ENCODE results near the gene C3orf22.

The C3orf22 gene

DNA sequence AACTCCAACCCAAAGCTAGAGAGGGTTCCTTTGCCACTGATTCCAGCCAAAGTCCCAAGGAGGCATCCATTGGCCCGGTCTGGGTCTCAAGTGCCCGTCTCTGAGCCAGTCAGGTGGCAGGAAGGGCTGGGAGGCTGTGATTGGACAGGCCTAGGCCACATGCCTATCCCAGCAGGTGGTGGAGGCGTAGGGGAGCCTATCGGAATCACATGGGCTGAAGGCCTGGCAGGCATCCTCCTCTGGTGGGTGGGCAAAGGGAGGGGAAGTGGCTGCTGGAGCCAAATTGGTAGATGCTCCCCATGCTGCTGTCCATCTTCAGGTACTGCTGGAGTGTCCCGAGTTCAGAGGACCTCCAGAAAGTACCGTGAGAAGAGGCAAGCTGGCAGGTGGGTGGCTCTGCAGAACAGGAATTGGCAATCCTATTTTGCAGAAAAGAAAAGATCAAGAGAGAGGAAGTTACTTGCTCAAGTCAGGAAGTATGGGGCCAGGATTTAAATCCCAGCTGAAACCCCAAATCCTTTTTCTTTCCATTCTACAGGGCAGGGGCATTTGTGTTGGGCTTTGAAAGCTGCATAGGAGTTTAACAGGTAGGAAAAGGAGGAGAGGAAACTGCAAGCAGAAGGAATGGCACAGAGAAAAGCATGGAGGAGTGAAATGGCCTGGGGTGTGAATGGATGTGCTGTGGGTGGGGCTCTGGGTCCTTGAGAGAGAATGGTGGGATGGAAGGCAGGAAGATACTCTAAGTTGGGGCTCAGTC, 31.1 kb downstream of the C3orf22 start:
- DNase-seq (ENCODE audit: low read depth in 2 of 2): no peak

- DNase-seq (ENCODE audit: low read depth in 2 of 2): no peak
These were observed 31.7 kb downstream of the C3orf22 start for GRCh38 chr3:126527006-126527405.

GRCh38 chr3:126526668-126527005, 32.1 kb downstream of the C3orf22 start:
- no peak for DNase-seq (ENCODE audit: low read depth in 2 of 2)

- DNase-seq (ENCODE audit: low read depth in 2 of 2): no peak
These were observed 32.7 kb downstream of the C3orf22 start for GRCh38 chr3:126525853-126526667.

GRCh38 chr3:126525091-126525852, 33.5 kb downstream of the C3orf22 start:
- no peak for DNase-seq (ENCODE audit: low read depth in 2 of 2)

DNA sequence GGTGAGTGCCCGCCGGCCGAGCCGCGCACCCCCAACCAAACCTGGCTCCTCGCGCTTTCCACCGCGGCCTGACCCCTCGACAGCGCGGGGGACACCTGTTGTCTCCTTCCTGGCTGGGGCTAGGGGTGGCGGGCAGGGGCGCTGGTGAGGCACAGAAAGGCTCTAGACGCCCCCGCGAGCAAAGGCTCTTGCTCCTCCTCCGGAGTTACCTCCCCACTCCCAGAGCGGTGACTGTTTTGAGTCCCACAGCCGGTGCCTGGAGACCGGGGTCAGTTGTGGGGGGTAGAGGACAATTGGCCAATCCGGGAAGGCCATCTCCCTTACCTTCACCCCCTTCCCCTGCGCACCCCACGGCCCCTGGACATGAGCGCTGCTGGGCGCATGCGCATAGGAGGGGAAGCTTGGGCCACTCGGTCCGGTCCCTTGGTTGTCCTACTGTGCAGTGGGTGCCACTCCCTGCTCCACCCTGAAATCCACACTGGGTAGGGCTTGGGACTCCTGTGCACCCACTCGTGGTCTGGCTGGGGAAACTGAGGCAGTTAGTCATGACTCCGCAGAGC, 34.2 kb downstream of the C3orf22 start:
- DNase-seq (ENCODE audit: low read depth in 2 of 2): no peak

- no peak for DNase-seq (ENCODE audit: low read depth in 2 of 2)
These were observed 34.8 kb downstream of the C3orf22 start, which contains the start of gene CHST13 for GRCh38 chr3:126523745-126524428. Gene CHST13, plus strand, starts transcription at chr3:126524155. Its CDS starts 178 bp downstream, at chr3:126524333.

GRCh38 chr3:126522363-126522788, 36.4 kb downstream of the C3orf22 start:
- peak; percentile 12 to 25 for DNase-seq (ENCODE audit: low read depth in 2 of 2)

- DNase-seq (ENCODE audit: low read depth in 2 of 2): no peak
These were observed 37.4 kb downstream of the C3orf22 start for GRCh38 chr3:126521122-126521891.

DNA sequence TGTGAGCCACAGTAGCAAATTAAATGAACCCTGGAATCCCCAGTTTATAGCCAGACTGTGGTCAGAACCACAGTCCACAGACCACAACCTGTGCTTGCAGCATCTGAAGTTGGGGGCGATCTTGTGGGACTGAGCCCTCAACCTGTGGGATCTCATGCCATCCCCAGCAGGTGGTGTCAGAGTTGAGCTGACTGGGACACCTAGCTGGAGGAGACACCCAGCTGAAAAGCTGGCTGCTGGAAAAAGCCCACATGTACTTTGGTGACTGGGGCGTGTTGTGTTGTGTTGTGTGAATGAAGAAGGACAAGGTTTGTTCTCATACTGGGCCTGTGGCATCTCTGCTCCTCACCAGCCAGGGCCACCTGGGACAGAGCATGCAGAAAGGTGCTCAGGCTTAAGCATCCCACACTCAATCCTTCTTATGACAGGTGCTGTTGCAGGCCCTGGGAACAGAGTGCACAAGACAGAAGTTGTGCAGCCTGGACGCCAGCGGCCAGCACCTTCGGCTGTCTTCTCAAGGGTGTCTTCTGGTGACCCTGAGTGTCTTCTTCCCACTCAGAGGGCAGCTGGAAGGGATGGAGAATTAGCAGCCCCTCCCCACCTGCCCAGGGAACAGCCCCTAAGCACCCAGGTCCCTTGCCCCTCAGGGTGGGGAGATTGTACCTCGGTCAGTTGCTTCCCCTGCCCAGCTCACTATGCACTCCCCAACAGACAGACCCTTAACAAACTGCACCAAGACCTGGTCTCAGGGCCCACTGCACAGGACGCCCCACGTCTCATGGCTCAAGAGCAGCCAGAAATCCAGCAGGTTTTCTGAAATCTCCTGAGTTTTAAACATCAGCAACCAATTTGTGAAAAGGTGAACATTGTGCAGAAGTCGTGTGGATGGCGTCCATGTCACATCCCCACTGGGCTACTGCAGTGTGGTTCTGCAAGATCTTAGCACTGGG, 39.0 kb downstream of the C3orf22 start:
- no peak for DNase-seq (ENCODE audit: low read depth in 2 of 2)

GRCh38 chr3:126518779-126519177, 40.0 kb downstream of the C3orf22 start:
- DNase-seq (ENCODE audit: low read depth in 2 of 2): no peak

DNA sequence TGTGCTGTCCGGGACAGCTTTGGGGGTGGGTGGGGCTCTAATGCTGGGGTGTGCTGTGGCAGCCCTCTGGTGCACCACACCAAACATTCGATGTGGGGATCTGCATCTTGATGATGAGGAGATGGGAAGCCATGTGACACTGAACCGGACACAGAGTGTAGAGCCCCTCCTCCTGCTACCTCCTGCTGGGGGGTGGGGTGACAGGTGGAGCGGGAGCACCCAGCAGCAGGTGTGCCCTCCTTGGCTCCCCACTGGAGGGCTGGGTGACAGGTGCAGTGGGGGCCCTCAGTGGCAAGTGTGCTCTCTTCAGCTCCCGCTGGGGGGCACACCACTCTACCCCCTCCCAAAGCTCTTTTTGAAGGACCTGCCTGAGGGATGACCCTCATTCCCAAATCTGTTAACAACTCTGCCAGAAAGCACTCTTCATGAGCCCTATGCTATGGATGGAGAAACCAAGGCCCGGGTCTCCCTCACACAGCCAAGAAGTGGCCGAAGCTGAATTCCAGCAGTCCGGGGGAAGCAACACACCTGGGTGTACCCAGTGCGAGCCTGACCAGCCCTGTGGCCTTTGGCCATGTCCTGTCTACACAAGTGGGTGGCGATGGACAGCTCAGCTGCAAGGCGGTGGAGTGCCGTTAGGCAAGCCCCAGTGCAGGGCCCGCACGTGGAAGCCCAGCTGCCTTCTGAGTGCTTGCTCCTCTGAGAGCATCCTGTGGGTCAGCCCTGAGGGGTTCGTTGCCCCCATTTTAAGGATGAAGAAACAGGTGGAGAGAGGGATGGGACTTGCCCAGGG, 40.5 kb downstream of the C3orf22 start:
- DNase-seq (ENCODE audit: low read depth in 2 of 2): no peak

GRCh38 chr3:126517291-126517951, 41.3 kb downstream of the C3orf22 start, which contains the start of gene UROC1:
Gene UROC1, minus strand, starts transcription at chr3:126517773. Its CDS starts 54 bp downstream, at chr3:126517719.
- no peak for DNase-seq (ENCODE audit: low read depth in 2 of 2)

DNA sequence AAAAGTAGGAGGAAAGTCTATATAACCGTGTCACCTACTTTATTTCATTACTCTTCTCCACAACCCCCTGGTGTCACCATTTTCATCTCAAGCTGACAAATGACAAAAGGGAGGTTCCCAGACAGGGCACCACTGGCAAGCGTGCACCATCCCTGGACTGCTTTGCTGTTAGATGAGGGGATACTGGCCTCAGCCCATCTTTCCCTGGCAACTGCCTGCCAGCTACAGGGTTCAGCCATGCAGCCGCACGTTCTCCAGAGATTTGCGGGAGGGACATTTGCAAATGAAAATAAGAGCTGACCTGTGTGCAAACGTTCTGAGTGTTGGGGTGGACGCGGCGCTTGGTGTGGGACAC, 41.8 kb downstream of the C3orf22 start:
- no peak for DNase-seq (ENCODE audit: low read depth in 2 of 2)

- DNase-seq (ENCODE audit: low read depth in 2 of 2): no peak
These were observed 42.4 kb downstream of the C3orf22 start for GRCh38 chr3:126516152-126516935.

- DNase-seq (ENCODE audit: low read depth in 2 of 2): no peak
These were observed 43.5 kb downstream of the C3orf22 start for GRCh38 chr3:126515066-126515706.

DNA sequence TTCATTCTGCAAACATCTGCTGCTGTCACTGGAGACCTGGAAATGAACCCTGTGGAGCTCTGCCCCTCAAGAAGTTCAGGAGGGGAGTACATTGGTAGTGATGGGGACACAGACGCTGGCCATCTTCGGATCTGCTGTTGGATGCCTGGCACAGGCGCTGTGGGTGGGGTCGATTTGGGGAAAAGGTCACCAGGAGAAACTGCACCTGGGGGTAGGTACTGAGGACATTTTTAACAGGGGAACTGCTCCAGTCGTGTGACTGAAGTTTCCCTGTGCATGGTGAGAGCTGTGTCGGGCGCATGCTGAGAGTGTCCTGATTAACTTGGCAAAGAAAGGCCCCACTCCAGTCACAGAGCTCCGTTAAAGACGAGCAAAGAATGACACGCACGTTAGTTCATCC, 44.6 kb downstream of the C3orf22 start:
- no peak for DNase-seq (ENCODE audit: low read depth in 2 of 2)

All from stimulated activated CD4-positive, alpha-beta T cell treated with anti-CD3 and anti-CD28 coated beads, Interleukin-4, amount 100 ng/mL, for 48 hours (primary cell).